ENCODE data around the gene ZDHHC11B.
"Not testable (repeated sequence)": the region's sequence is repeated elsewhere in the genome, so short reads cannot be mapped to it uniquely, and the experiment has no call there.

GRCh38 chr5:743696-744404, 40.7 kb downstream of the ZDHHC11B start:
- TF ChIP-seq MYC (CRISPR knock-in tag; IDR thresholded peaks at IDR 0.05; ENCODE audit: borderline replicate concordance); CTCF (CRISPR knock-in tag; IDR thresholded peaks at IDR 0.05); POLR2AphosphoS5 (IDR thresholded peaks at IDR 0.05; ENCODE audit: low read depth, low read length); ZNF333 (CRISPR knock-in tag; IDR thresholded peaks at IDR 0.05; ENCODE audit: borderline replicate concordance); ZNF337 (CRISPR knock-in tag; IDR thresholded peaks at IDR 0.05; ENCODE audit: borderline replicate concordance, low read depth); JUNB (CRISPR knock-in tag; IDR thresholded peaks at IDR 0.05; ENCODE audit: borderline replicate concordance): not testable (repeated sequence)
